ENCODE measurements around the gene SLC26A1.

DNA sequence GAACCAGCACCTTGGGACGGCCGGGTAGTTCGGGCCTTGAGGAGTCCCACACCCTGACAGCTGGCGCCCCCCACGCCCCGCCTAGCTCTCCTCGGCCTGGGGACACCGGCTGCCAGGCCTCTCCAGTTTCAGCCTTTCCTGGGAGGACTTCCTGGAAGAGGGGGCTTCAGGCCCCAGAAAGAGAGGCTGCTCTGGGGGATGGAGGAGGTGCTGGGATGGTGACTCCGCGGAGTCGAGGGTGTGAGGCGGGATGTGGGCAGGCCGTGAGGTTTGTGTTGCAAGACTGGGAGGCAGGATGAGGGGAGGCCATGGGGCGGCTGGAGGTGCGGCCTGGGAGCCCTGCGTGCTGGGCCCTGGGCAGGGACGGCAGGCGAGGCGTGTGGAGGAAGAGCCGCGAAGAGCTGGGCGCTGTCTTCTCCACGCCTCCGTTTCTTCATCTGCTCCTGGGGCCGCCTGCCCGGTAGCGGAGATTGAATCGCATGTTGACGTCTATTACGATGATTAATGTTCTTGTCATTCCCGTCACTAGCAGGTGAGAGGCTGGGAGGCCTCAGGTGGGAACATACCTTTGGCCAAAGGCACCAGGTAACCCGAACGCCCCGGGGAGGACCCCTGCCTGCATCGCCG lies 17.3 kb upstream of the SLC26A1 start:
- no peak for TF ChIP-seq CTCF (IDR thresholded peaks at IDR 0.05)
- no peak for TF ChIP-seq POLR2A (IDR thresholded peaks at IDR 0.05)
